ENCODE data around the gene SHCBP1. TPM values are rescaled to one million over a fixed set of nuclear protein-coding genes. Genes with fewer than 3 reads are reported as not detected.

Gene SHCBP1
- total RNA-seq, 1 donor from 2014 or later, result 18.7 TPM

- Histone ChIP-seq H3K9me3 (ENCODE audit: low read depth) (no peaks in the 10 kb centered on the region), H3K4me1 (no peaks in the 10 kb centered on the region), H3K9ac (no peak overlapping the region), H3K36me3 (peaks cover 10% of the 10 kb centered on the region), H3K27ac (no peak overlapping the region), H3K79me2 (ENCODE audit: low read depth) (peaks cover 36% of the 10 kb centered on the region), H3K4me2 (no peak overlapping the region), H3F3A (ENCODE audit: low read depth) (no peaks in the 10 kb centered on the region), H4K20me1 (ENCODE audit: low read depth) (no peaks in the 10 kb centered on the region), H3K27me3 (no peaks in the 10 kb centered on the region), H2AFZ (replicated peaks) (no peak overlapping the region), H3K4me3 (no peak overlapping the region)
- DNase-seq (ENCODE audit: low spot score), result no peak
- Mint-ChIP-seq H3K4me3 (no peak overlapping the region), H3K27ac (no peak overlapping the region), H3K27me3 (ENCODE audit: insufficient read depth, low read depth) (peaks cover 2% of the 10 kb centered on the region), H3K9me3 (peaks cover 36% of the 10 kb centered on the region), H3K36me3 (peaks cover 60% of the 10 kb centered on the region), H3K4me1 (no peaks in the 10 kb centered on the region)
- TF ChIP-seq CTCF (IDR thresholded peaks at IDR 0.05) (no peak), EZH2 (IDR thresholded peaks at IDR 0.05) (no peak)
Measured at GRCh38 chr16:46586011-46586577, 35.1 kb downstream of the SHCBP1 start.

GRCh38 chr16:46583036-46583435 is 38.1 kb downstream of the SHCBP1 start:
- peaks cover 2% of the 10 kb centered on the region for H3K27me3 Mint-ChIP-seq (ENCODE audit: insufficient read depth, low read depth)

GRCh38 chr16:46582313-46582712 is 38.9 kb downstream of the SHCBP1 start:
- Histone ChIP-seq H3K79me2 (ENCODE audit: low read depth) (peaks cover 18% of the 10 kb centered on the region), H3K4me2 (no peak overlapping the region), H3K9me3 (ENCODE audit: low read depth) (no peaks in the 10 kb centered on the region), H4K20me1 (ENCODE audit: low read depth) (no peaks in the 10 kb centered on the region), H3K36me3 (peaks cover 12% of the 10 kb centered on the region), H2AFZ (replicated peaks) (no peak overlapping the region), H3F3A (ENCODE audit: low read depth) (no peaks in the 10 kb centered on the region), H3K4me3 (no peak overlapping the region), H3K27ac (no peak overlapping the region), H3K4me1 (no peaks in the 10 kb centered on the region), H3K27me3 (no peaks in the 10 kb centered on the region), H3K9ac (no peak overlapping the region)
- Mint-ChIP-seq H3K4me1 (no peaks in the 10 kb centered on the region), H3K27ac (no peak overlapping the region), H3K27me3 (ENCODE audit: insufficient read depth, low read depth) (peaks cover 2% of the 10 kb centered on the region), H3K36me3 (peaks cover 35% of the 10 kb centered on the region), H3K9me3 (peaks cover 17% of the 10 kb centered on the region), H3K4me3 (no peak overlapping the region)
- no peak for DNase-seq (ENCODE audit: low spot score)
- TF ChIP-seq EZH2phosphoT487 (IDR thresholded peaks at IDR 0.05), result no peak
- TF ChIP-seq EZH2 (IDR thresholded peaks at IDR 0.05), result no peak
- TF ChIP-seq CTCF (IDR thresholded peaks at IDR 0.05), result no peak

More at GRCh38 chr16:46583036-46583435, 38.1 kb downstream of the SHCBP1 start:
- Mint-ChIP-seq H3K4me3 (no peak overlapping the region), H3K4me1 (no peaks in the 10 kb centered on the region), H3K27ac (no peak overlapping the region), H3K36me3 (peaks cover 41% of the 10 kb centered on the region), H3K9me3 (peaks cover 24% of the 10 kb centered on the region)
- Histone ChIP-seq H3K4me2 (no peak overlapping the region), H3K9ac (no peak overlapping the region), H3K4me1 (no peaks in the 10 kb centered on the region), H3K27ac (no peak overlapping the region), H3K27me3 (no peaks in the 10 kb centered on the region), H3F3A (ENCODE audit: low read depth) (no peaks in the 10 kb centered on the region), H3K36me3 (peaks cover 12% of the 10 kb centered on the region), H2AFZ (replicated peaks) (no peak overlapping the region), H3K79me2 (ENCODE audit: low read depth) (peaks cover 25% of the 10 kb centered on the region), H3K4me3 (no peak overlapping the region), H4K20me1 (ENCODE audit: low read depth) (no peaks in the 10 kb centered on the region), H3K9me3 (ENCODE audit: low read depth) (no peaks in the 10 kb centered on the region)
- no peak for TF ChIP-seq EZH2phosphoT487 (IDR thresholded peaks at IDR 0.05)
- no peak for TF ChIP-seq CTCF (IDR thresholded peaks at IDR 0.05)
- no peak for TF ChIP-seq EZH2 (IDR thresholded peaks at IDR 0.05)
- DNase-seq (ENCODE audit: low spot score), result no peak
